Effector CD4-positive, alpha-beta T cell (primary cell): ENCODE measurements around the gene TSPAN9.

Source experiments
- DNase-seq: peaks from one replicate; pipeline ENCODE4 v3.0.0-alpha.2; 2020

The TSPAN9 gene

GRCh38 chr12:3191450-3191849 lies 114.3 kb downstream of the TSPAN9 start:
- no peak for DNase-seq

DNA sequence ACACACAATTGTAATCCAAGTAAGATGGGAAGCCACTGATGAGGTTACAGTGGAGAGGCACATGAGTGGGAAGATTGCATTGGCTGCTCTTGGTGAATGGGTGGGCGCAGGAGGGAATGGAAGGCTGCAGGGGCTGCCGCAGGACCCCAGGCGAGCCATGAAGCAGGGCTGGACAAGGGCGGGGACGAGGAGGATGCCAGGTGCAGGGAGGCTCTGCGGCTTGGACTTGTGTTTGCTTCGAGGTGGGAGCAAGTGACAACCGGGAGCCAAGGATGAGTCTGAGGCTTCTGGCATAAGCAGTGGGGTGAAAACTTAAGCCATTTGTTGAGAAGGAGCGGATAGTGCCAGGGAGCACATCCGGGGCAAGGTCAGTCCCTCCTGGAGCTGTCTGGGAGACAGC lies 115.0 kb downstream of the TSPAN9 start:
- DNase-seq: no peak

DNA sequence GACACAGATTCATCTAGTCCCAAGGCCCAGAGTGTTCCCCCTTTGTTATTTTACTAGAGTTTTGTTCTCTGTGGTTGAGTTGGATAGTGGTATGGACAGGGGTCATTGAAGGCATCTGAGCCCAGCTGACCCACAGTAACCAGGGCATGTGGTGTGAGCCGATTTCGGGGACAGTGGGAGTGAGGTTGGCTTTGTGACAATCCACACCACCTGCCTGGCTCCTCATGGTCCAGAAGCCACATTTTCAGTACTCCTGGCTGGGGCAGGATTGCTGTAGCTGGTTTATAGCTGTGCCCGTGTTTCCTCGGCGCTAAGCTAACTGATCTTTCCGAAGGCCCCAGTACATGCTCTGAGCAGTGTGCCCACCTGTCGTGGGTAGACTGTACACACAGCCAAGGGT lies 116.0 kb downstream of the TSPAN9 start:
- DNase-seq: no peak

- DNase-seq: no peak
Measured at GRCh38 chr12:3193755-3194154, 116.6 kb downstream of the TSPAN9 start.

- DNase-seq: no peak
Measured at GRCh38 chr12:3195337-3195736, 118.2 kb downstream of the TSPAN9 start.

DNA sequence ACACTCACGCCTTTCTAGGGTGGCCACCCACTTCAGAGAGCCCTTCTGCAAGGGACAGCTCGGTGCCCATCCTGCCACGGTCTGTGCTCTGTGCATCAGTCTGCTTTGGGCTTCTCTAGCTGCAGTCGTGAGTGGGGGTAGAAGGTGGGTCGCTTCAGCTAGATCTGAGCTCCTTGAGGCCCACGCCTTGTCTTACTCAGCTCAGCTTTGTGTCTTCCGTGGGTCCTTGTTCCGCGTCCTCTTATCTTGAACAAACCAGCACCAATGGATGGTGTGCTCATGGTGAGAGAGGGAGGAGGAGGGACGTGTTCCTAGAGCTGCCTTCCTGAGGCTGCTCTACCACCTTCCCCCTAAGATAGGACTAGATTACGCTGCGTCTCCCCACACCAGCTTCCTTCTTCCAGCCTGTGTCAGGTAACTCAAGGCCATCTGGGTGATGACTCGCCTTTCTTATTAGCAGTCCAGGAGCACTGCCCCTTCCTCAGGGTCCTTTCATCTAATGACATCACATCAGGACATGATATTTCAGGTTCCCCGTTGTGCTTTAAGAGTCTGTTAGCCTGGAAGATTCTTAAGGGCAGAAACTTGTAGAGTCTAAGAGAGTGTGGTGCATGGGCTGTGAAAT lies 118.8 kb downstream of the TSPAN9 start:
- DNase-seq: no peak

GRCh38 chr12:3196488-3196887 lies 119.3 kb downstream of the TSPAN9 start:
- DNase-seq: no peak

- DNase-seq: no peak
Measured at GRCh38 chr12:3197131-3197818, 120.1 kb downstream of the TSPAN9 start.

DNA sequence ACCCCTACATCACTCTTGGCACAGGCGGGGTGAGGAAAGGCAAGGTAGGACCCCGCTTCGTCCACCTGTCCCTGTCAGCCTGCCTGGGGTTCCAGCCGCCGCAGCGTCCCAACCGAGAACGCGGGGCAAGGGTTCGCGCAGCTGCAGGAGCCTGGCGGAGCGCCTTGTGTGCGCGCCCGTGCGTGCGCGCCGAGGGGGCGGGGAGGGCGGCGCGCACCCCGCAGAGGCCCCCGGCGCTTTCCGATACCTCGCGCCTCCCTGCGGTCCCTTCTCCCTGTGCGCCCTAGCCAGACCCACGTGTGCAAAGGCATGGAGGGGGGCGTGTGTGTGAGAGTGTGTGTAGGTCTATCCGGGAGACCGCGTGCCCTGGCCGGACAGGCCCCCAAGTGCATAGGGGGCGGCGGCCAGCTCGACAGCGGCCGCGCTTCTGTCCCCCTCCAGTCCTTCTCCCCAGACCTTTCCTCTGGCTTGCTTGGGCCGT lies 122.4 kb downstream of the TSPAN9 start:
- DNase-seq: no peak

GRCh38 chr12:3200032-3200617 lies 122.9 kb downstream of the TSPAN9 start:
- DNase-seq: no peak

DNA sequence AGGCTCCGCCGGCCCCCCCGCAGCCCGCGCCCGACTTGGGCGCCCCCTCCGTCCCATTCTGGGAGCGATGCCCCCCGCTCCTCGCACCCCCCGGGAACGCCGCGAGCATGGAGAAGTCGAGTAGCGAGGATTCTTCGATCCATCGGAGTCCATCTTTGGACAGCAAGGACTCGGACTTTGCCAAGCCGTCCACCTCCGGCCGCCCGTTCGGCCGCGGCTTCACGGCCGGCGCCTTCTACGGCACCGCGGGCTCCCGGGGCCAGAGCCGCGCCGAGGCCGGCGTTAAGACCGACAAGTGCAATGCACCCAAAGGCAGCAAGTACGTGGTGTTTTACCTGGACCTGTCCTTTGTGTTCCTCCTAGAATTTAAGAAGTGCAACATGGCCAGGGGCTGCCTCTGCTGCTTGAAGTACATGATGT lies 123.6 kb downstream of the TSPAN9 start:
- no peak for DNase-seq

- no peak for DNase-seq
Measured at GRCh38 chr12:3201339-3202051, 124.3 kb downstream of the TSPAN9 start.

- no peak for DNase-seq
Measured at GRCh38 chr12:3202096-3202495, 124.9 kb downstream of the TSPAN9 start.

DNA sequence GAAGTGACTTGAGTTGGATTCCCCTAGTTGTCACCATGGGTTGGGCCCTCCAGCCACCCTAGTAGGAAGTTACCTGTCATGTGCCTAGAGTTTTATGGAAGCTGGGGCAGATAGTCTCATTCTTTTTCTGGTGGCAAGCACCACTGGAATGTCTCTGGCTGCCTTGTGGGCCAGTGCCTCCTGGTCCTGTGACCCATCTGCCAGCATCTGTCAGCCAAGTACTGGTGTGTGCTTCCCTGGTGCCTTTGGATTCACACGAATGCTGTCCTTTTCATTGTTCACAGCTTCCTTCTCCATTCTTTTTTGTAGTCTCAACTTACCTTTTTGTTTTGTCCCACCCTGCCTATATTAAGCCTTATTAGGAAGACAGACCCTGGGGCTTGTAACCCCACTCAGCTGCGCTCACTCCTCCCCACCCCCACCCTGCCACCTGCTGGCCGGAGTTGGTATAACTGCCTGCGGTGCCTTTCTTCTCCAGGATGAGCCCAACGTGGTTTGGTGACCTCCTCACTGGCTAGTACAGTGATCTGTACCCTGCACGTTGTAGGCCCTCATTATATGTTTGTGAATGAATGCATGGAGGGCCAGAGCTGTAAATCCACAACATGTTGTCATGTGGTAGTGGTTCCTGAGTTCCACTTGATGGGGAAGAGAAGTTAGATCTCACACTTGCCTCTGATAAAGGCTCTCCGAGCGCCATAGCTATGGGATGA lies 125.7 kb downstream of the TSPAN9 start:
- peak; percentile 31 for DNase-seq

- no peak for DNase-seq
Measured at GRCh38 chr12:3203713-3204112, 126.5 kb downstream of the TSPAN9 start.

- no peak for DNase-seq
Measured at GRCh38 chr12:3204143-3204542, 127.0 kb downstream of the TSPAN9 start.

DNA sequence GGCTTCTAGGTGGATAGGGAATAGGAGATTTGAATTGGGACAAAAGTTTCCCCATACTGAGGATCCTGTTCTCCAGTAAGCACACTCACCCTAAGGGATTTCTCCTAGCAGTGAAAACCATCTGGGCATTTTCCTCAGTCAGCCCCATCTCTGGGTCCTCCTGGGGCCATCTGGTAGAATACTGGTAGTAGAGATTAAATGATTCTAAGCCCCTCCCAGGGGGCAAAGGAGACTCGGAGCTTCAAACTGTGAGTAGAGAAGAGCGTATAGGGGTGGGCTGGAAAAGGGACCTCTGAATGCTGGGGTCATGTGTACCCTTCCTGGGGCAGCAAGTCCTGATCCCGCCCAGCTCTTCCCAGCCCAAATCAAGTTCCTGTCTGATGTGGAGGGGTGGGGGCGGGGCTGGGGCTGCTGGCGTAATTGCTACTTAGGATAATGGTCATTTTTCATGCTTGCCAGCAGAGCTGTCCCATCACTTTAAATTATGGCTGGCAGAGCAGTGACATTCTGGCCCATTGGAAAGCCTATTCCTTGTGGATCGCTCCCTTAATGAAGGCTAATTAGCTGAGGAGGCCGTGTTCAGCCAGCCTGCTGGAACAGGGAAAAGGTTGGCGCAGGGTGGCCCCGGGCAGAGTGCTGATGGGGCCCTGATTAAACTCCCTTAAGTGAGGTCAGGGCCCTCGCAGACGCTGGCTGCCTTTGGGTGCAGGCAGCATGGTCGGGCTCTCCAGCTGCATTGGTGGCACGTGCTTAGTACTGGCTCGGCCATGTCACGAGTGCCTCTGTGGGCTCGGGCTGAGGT lies 127.8 kb downstream of the TSPAN9 start:
- DNase-seq: no peak

DNA sequence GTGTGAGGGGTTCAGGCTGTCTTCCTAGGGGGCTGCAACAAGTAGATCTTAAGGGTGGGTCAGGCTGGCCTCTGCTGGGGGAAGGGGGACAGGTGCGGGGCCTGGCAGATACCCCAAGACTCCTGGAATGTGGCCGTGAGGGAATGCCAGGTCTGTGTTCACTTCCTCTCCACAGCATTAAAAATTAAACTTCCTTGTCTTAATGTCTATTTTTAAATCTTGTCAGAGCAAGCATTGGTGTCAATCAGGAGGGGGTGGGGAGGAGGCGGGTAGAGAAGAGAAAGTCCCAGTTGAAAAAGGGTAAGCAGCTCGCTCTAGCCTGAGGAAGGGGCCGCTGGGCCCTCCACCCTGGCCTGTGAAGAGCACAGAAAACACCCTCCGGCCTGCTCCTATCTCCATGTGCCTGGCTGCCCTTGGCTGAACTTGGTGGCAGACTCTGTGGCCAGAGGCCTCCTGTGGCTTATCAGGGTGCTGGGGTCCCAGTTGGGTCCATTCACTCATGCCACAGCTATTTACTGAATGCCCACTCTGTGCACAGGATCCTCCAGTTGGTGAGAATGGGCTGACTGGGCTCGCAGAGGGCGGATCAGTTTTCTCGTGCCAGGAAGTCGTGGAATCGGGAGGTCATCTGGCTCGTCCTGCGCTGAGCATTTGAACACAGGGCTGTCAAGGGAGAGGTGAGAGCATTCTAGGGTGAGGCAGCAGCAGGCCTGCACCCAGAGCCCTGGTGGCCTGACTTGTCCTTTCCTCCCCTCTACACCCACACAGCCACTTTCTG lies 128.8 kb downstream of the TSPAN9 start:
- DNase-seq: no peak

DNA sequence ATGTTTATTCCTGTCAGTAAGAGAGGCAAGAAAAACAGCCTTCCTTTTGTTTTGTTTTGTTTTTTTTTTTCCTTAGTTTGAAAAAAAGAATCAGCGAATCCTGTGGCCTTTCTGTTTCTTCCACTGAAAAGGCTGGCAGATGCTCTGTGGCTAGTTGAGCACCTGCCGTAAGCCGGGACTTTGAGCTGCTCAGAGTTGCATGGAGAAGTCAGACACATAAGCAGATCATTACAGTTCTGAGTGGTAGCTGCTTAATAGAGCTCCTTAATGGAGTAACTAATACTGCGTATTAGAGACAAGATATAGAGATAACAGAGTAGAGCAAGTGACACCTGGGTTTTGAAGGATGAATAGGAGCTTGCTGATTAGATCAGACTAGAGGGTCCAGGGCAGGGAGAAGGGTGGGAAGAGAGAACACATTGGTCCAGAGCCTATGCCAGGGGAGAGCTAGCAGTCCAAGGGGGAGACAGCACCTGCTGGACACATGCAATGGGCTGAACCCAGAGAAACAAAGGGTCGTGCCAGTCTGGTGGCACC lies 129.4 kb downstream of the TSPAN9 start:
- DNase-seq: no peak

- no peak for DNase-seq
Measured at GRCh38 chr12:3207175-3207574, 130.0 kb downstream of the TSPAN9 start.

- no peak for DNase-seq
Measured at GRCh38 chr12:3207858-3208257, 130.7 kb downstream of the TSPAN9 start.
